ENCODE measurements around the gene MORN3.
A peak's percentile ranks its signal among the peaks of the same experiment; 100 is the strongest.
"Not testable (repeated sequence)": the region's sequence is repeated elsewhere in the genome, so short reads cannot be mapped to it uniquely, and the experiment has no call there.

Gene MORN3

GRCh38 chr12:121708313-121709063, 39.0 kb upstream of the MORN3 start:
- peaks cover 5% of the 10 kb centered on the region for H3K36me3 Mint-ChIP-seq (ENCODE audit: insufficient read depth)
- no peak overlapping the region for H3K27ac Mint-ChIP-seq (ENCODE audit: low read depth)
- DNase-seq (ENCODE audit: low spot score in 2 of 2) (no peak), ATAC-seq (replicated peaks; ENCODE audit: extremely low read depth, poor library complexity, severe bottlenecking) (no peak)
- peaks cover 15% of the 10 kb centered on the region for H3K4me1 Mint-ChIP-seq
- H3K4me3 Mint-ChIP-seq, result no peak overlapping the region
- H3K9me3 Mint-ChIP-seq, result no peaks in the 10 kb centered on the region
- H3K27me3 Mint-ChIP-seq, result no peaks in the 10 kb centered on the region

GRCh38 chr12:121705514-121705913, 36.1 kb upstream of the MORN3 start:
- H3K4me1 Mint-ChIP-seq, result no peaks in the 10 kb centered on the region
- H3K27ac Mint-ChIP-seq (ENCODE audit: low read depth), result no peak overlapping the region
- H3K36me3 Mint-ChIP-seq (ENCODE audit: insufficient read depth), result no peaks in the 10 kb centered on the region
- ATAC-seq (replicated peaks; ENCODE audit: extremely low read depth, poor library complexity, severe bottlenecking) (no peak), DNase-seq (ENCODE audit: low spot score in 2 of 2) (no peak)
- no peaks in the 10 kb centered on the region for H3K9me3 Mint-ChIP-seq
- H3K4me3 Mint-ChIP-seq, result no peak overlapping the region
- H3K27me3 Mint-ChIP-seq, result no peaks in the 10 kb centered on the region

GRCh38 chr12:121702944-121703343, 33.5 kb upstream of the MORN3 start:
- DNase-seq (ENCODE audit: low spot score in 2 of 2), result no peak
- no peaks in the 10 kb centered on the region for H3K9me3 Mint-ChIP-seq
- H3K27ac Mint-ChIP-seq (ENCODE audit: low read depth), result no peak overlapping the region
- no peak overlapping the region for H3K4me3 Mint-ChIP-seq
- no peaks in the 10 kb centered on the region for H3K27me3 Mint-ChIP-seq
- ATAC-seq (replicated peaks; ENCODE audit: extremely low read depth, poor library complexity, severe bottlenecking), result no peak
- no peaks in the 10 kb centered on the region for H3K4me1 Mint-ChIP-seq
- H3K36me3 Mint-ChIP-seq (ENCODE audit: insufficient read depth), result peaks cover 2% of the 10 kb centered on the region

- Mint-ChIP-seq H3K27me3 (no peaks in the 10 kb centered on the region), H3K9me3 (no peaks in the 10 kb centered on the region), H3K27ac (ENCODE audit: low read depth) (no peak overlapping the region), H3K36me3 (ENCODE audit: insufficient read depth) (peaks cover 2% of the 10 kb centered on the region), H3K4me1 (no peaks in the 10 kb centered on the region), H3K4me3 (no peak overlapping the region)
- DNase-seq (ENCODE audit: low spot score in 2 of 2) (no peak), ATAC-seq (replicated peaks; ENCODE audit: extremely low read depth, poor library complexity, severe bottlenecking) (no peak)
Measured at GRCh38 chr12:121701667-121702277, 32.3 kb upstream of the MORN3 start.

GRCh38 chr12:121697861-121698260, 28.4 kb upstream of the MORN3 start:
- H3K36me3 Mint-ChIP-seq (ENCODE audit: insufficient read depth); DNase-seq (ENCODE audit: low spot score in 2 of 2); H3K4me1 Mint-ChIP-seq; ATAC-seq (replicated peaks; ENCODE audit: extremely low read depth, poor library complexity, severe bottlenecking); H3K27ac Mint-ChIP-seq (ENCODE audit: low read depth); H3K27me3 Mint-ChIP-seq; H3K4me3 Mint-ChIP-seq; H3K9me3 Mint-ChIP-seq: not testable (repeated sequence)

- Mint-ChIP-seq H3K4me1 (no peaks in the 10 kb centered on the region), H3K4me3 (no peak overlapping the region), H3K36me3 (ENCODE audit: insufficient read depth) (peaks cover 2% of the 10 kb centered on the region), H3K9me3 (no peaks in the 10 kb centered on the region), H3K27ac (ENCODE audit: low read depth) (no peak overlapping the region), H3K27me3 (no peaks in the 10 kb centered on the region)
- ATAC-seq (replicated peaks; ENCODE audit: extremely low read depth, poor library complexity, severe bottlenecking) (peak; percentile 28), DNase-seq (ENCODE audit: low spot score in 2 of 2) (no peak)
Measured at GRCh38 chr12:121697093-121697698, 27.7 kb upstream of the MORN3 start.

GRCh38 chr12:121693155-121693687, 23.8 kb upstream of the MORN3 start:
- ATAC-seq (replicated peaks; ENCODE audit: extremely low read depth, poor library complexity, severe bottlenecking), result no peak
- Mint-ChIP-seq H3K27ac (ENCODE audit: low read depth) (no peak overlapping the region), H3K4me3 (no peak overlapping the region), H3K9me3 (no peaks in the 10 kb centered on the region), H3K27me3 (no peaks in the 10 kb centered on the region), H3K36me3 (ENCODE audit: insufficient read depth) (no peaks in the 10 kb centered on the region), H3K4me1 (no peaks in the 10 kb centered on the region)
- DNase-seq (ENCODE audit: low spot score in 2 of 2), result no peak

GRCh38 chr12:121692744-121693143, 23.3 kb upstream of the MORN3 start:
- not testable (repeated sequence) for H3K4me1 Mint-ChIP-seq; H3K27me3 Mint-ChIP-seq; ATAC-seq (replicated peaks; ENCODE audit: extremely low read depth, poor library complexity, severe bottlenecking)

GRCh38 chr12:121689430-121689829, 20.0 kb upstream of the MORN3 start:
- Mint-ChIP-seq H3K4me1 (peaks cover 6% of the 10 kb centered on the region), H3K4me3 (no peak overlapping the region), H3K9me3 (no peaks in the 10 kb centered on the region), H3K36me3 (ENCODE audit: insufficient read depth) (no peaks in the 10 kb centered on the region), H3K27me3 (no peaks in the 10 kb centered on the region), H3K27ac (ENCODE audit: low read depth) (no peak overlapping the region)
- DNase-seq (ENCODE audit: low spot score in 2 of 2) (no peak), ATAC-seq (replicated peaks; ENCODE audit: extremely low read depth, poor library complexity, severe bottlenecking) (no peak)

More at GRCh38 chr12:121692744-121693143, 23.3 kb upstream of the MORN3 start:
- H3K27ac Mint-ChIP-seq (ENCODE audit: low read depth); H3K4me3 Mint-ChIP-seq; H3K36me3 Mint-ChIP-seq (ENCODE audit: insufficient read depth); DNase-seq (ENCODE audit: low spot score in 2 of 2); H3K9me3 Mint-ChIP-seq: not testable (repeated sequence)

GRCh38 chr12:121688966-121689365, 19.5 kb upstream of the MORN3 start:
- Mint-ChIP-seq H3K27ac (ENCODE audit: low read depth) (no peak overlapping the region), H3K36me3 (ENCODE audit: insufficient read depth) (no peaks in the 10 kb centered on the region), H3K9me3 (no peaks in the 10 kb centered on the region), H3K4me1 (peaks cover 6% of the 10 kb centered on the region), H3K4me3 (no peak overlapping the region), H3K27me3 (no peaks in the 10 kb centered on the region)
- ATAC-seq (replicated peaks; ENCODE audit: extremely low read depth, poor library complexity, severe bottlenecking) (no peak), DNase-seq (ENCODE audit: low spot score in 2 of 2) (no peak)

- not testable (repeated sequence) for H3K4me1 Mint-ChIP-seq; DNase-seq (ENCODE audit: low spot score in 2 of 2); ATAC-seq (replicated peaks; ENCODE audit: extremely low read depth, poor library complexity, severe bottlenecking); H3K9me3 Mint-ChIP-seq; H3K27me3 Mint-ChIP-seq
- Mint-ChIP-seq H3K4me3 (peak overlapping the region; percentile 32), H3K27ac (ENCODE audit: low read depth) (peak overlapping the region; percentile 97), H3K36me3 (ENCODE audit: insufficient read depth) (peaks cover 34% of the 10 kb centered on the region)
Measured at GRCh38 chr12:121679661-121680197, 10.3 kb upstream of the MORN3 start.

- ATAC-seq (replicated peaks; ENCODE audit: extremely low read depth, poor library complexity, severe bottlenecking) (no peak), DNase-seq (ENCODE audit: low spot score in 2 of 2) (no peak)
- peak overlapping the region; percentile 32 for H3K4me3 Mint-ChIP-seq
- peaks cover 34% of the 10 kb centered on the region for H3K36me3 Mint-ChIP-seq (ENCODE audit: insufficient read depth)
- H3K27me3 Mint-ChIP-seq, result no peaks in the 10 kb centered on the region
- H3K27ac Mint-ChIP-seq (ENCODE audit: low read depth), result peak overlapping the region; percentile 97
- peaks cover 9% of the 10 kb centered on the region for H3K4me1 Mint-ChIP-seq
- no peaks in the 10 kb centered on the region for H3K9me3 Mint-ChIP-seq
Measured at GRCh38 chr12:121678716-121679300, 9.4 kb upstream of the MORN3 start.
